ENCODE results near the gene TPRN. TPM values are rescaled to one million over a fixed set of nuclear protein-coding genes. Genes with fewer than 3 reads are reported as not detected.

Gene TPRN
- polyA plus RNA-seq, 3 donors: 12.8 to 15.5 (median 13.2) TPM

DNA sequence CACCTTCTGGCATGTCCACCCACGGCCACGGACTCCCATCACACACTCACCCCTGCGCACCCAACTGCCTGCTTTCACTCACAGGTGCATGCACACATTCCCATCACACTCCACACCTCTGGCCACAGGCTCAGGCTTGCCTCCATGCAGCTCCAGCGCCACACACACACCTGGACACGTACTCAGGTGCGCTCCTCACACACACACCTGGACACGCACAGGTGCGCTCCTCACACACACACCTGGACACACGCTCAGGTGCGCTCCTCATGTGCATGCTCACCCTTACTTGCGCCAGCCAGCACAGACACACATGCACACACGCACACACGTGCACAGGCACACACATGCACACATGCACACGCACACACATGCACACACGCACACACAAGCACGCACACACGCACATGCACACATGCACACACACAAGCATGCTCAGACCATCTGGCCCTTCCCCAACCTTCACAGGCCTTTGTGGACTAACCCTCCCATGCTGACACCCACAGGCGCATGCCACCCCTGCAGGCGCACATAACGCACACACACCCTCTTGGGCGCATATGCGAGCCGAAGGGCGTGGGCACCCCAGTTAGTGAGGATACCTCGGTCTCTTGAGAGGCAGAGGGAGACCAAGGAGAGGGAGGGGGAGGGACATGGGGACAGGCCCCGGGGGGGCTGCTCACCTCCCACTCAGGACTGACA is 53.3 kb downstream of the TPRN start:
- DNase-seq (ENCODE audit: low read depth in 3 of 3, low spot score in 2 of 3): no peak

DNA sequence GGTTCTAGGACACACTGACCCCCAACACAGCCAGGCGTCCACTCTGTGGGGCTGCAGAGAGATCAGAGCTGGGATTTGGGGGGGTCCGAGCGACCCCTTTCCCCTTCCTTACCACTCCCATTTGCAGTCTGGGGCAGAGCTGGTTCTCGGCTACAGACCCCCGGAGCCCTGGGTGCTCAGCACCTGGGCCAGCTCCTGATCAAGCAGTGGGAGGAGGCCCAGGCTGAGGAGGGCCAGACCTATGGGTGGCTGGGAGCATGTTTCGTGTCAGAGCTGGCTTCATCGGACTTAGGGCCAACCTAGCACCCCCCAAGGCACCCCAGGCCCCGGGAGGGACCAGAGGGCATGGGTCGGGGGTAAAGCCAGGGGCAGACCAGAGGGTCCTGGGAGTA is 54.0 kb downstream of the TPRN start:
- no peak for DNase-seq (ENCODE audit: low read depth in 3 of 3, low spot score in 2 of 3)

DNA sequence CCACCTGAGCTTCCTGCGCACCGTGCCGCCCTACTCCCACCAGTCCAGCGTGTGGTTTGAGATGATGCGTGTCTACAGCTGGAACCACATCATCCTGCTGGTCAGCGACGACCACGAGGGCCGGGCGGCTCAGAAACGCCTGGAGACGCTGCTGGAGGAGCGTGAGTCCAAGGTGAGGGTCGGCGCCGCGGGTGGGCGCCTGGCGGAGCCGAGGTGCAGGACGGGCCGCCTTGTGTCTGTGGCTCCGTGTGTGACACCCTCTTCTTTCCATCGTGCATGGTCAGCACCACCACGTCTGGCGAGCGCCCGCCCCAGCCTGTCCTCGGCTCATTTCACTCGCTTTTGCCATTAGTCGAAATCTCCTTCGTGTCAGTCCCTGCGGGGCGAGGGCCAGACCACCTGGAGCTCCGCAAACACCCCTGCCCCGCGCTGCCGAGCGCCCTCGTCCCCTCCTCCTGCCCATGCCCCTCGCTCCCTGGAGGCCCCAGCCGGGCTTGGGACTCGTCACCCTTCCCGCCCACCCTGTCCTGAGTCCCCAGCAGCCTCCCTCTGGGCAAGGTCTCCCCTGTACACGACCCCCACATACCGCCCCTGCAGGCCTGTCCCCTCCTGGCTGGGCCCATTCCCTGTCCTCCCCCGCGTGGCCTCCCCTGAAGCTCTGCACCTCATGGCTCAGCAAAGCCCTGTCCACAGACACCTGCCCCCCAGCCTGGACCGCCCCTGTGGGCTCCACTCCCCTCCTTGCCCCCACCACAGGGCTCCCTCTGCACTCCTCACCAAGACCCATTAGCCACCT is 54.6 kb downstream of the TPRN start:
- no peak for DNase-seq (ENCODE audit: low read depth in 3 of 3, low spot score in 2 of 3)

DNA sequence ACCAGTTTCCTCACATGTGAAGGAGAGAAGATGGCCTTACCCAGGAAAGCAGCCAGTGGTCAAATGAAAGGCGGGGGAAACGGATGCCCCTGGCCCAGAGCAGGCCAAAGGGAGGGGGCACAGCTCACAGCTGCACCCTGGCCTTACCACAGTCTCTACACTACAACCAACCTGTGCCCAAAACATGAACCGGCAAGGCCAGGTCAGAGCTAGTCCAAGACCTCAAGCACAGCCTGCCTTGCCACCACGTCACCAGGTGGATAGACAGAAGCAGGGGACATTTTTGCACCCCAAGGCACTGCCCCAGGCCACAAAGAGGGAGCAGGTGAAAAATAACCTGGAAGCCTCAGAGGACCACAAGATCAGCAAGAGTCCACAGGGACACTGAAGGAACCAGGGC is 57.1 kb downstream of the TPRN start:
- no peak for DNase-seq (ENCODE audit: low read depth in 3 of 3, low spot score in 2 of 3)

DNA sequence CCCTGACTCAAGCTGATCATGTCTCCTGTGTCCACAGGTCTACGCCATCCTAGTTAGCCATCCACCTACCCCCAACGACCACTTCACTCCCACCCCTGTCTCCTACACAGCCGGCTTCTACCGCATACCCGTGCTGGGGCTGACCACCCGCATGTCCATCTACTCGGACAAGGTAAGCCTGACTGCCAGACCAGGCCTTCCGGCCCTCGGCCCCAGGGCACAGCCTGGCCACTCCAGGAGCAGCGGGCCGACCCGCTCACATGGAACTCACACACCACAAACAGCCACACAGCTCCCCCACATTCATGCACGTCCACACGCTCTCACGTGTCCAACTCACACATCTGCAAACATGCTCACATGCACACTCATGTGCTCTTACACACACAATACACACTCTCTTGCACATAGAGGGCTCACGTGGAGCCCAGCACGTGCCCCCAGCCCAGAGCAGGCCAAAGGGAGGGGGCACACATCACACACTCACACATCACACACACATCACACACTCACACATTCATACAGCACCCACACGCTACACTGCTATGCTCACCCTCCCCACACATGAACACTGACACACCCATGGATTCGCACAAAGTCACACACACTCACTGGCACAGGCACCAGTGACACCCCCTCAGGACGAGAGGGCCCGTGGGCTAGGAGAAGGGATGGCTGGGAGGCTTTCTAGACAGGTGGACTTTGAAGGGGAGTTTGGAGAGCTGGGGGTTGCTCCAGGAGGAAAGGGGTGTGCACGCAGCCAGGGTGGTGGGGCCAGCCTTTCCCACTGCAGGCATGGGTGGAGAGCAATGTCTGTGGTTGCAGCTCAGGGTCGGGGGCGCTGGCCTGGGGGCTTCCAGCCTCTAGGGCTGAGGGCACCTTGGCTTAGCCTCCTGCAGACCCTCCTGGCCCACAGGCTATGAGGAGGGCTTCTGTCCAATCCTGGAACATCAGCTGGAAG is 58.3 kb downstream of the TPRN start:
- no peak for DNase-seq (ENCODE audit: low read depth in 3 of 3, low spot score in 2 of 3)

Other genes starting within 250 kb of the TPRN start
- 10 to 100 TPM; 13.1 to 18.8 (median 15.9) TPM for gene LCN12, start 248.5 kb downstream of the TPRN start, polyA plus RNA-seq (ENCODE audit: insufficient read length in 3 of 3)
- 10 to 100 TPM; 20.9 to 29.3 (median 25.4) TPM for gene PTGDS, start 223.2 kb downstream of the TPRN start, polyA plus RNA-seq (ENCODE audit: insufficient read length in 3 of 3)
- under 1 TPM; 0.03 to 0.23 (median 0.12) TPM for gene LCNL1, start 217.7 kb downstream of the TPRN start, polyA plus RNA-seq (ENCODE audit: insufficient read length in 3 of 3)
- 10 to 100 TPM; 22.3 to 27.0 (median 24.4) TPM for gene PAXX, start 208.3 kb downstream of the TPRN start, polyA plus RNA-seq (ENCODE audit: insufficient read length in 3 of 3)
- gene CLIC3, start 204.2 kb downstream of the TPRN start, polyA plus RNA-seq (ENCODE audit: insufficient read length in 3 of 3): under 1 TPM in 2 of 3 donors, not detected in 1; 0.36 to 0.38 TPM
- gene ABCA2, start 172.5 kb downstream of the TPRN start, polyA plus RNA-seq (ENCODE audit: insufficient read length in 3 of 3): 10 to 100 TPM; 42.0 to 49.0 (median 46.3) TPM
- gene FUT7, start 168.7 kb downstream of the TPRN start, polyA plus RNA-seq (ENCODE audit: insufficient read length in 3 of 3): under 1 TPM in 1 of 3 donors, not detected in 2; 0.06 TPM
- 10 to 100 TPM; 16.3 to 20.1 (median 18.7) TPM for gene NPDC1, start 154.6 kb downstream of the TPRN start, polyA plus RNA-seq (ENCODE audit: insufficient read length in 3 of 3)
- 1 to 10 TPM; 2.9 to 3.9 (median 3.3) TPM for gene ENTPD2, start 146.7 kb downstream of the TPRN start, polyA plus RNA-seq (ENCODE audit: insufficient read length in 3 of 3)
- gene SAPCD2, start 130.2 kb downstream of the TPRN start, polyA plus RNA-seq (ENCODE audit: insufficient read length in 3 of 3): 1 to 10 TPM; 5.4 to 6.2 (median 5.9) TPM
- 1 to 10 TPM; 3.5 to 5.4 (median 3.8) TPM for gene UAP1L1, start 123.2 kb downstream of the TPRN start, polyA plus RNA-seq (ENCODE audit: insufficient read length in 3 of 3)
- 10 to 100 TPM; 43.6 to 48.3 (median 47.0) TPM for gene MAN1B1, start 113.8 kb downstream of the TPRN start, polyA plus RNA-seq (ENCODE audit: insufficient read length in 3 of 3)
- 10 to 100 TPM; 11.8 to 19.8 (median 11.9) TPM for gene DPP7, start 86.0 kb downstream of the TPRN start, polyA plus RNA-seq (ENCODE audit: insufficient read length in 3 of 3)
- not detected for gene GRIN1, start 61.6 kb downstream of the TPRN start, polyA plus RNA-seq (ENCODE audit: insufficient read length in 3 of 3)
- gene LRRC26, start 30.7 kb downstream of the TPRN start, polyA plus RNA-seq (ENCODE audit: insufficient read length in 3 of 3): not detected
- gene TMEM210, start 28.7 kb downstream of the TPRN start, polyA plus RNA-seq (ENCODE audit: insufficient read length in 3 of 3): not detected
- 10 to 100 TPM; 29.1 to 34.5 (median 31.9) TPM for gene ANAPC2, start 12.2 kb downstream of the TPRN start, polyA plus RNA-seq (ENCODE audit: insufficient read length in 3 of 3)
- 10 to 100 TPM; 41.4 to 52.2 (median 43.2) TPM for gene SSNA1, start 12.1 kb downstream of the TPRN start, polyA plus RNA-seq (ENCODE audit: insufficient read length in 3 of 3)
- 10 to 100 TPM; 39.7 to 44.3 (median 42.6) TPM for gene TMEM203, start 4.9 kb upstream of the TPRN start, polyA plus RNA-seq (ENCODE audit: insufficient read length in 3 of 3)
- 1 to 10 TPM; 7.6 to 8.2 (median 8.2) TPM for gene NDOR1, start 5.0 kb upstream of the TPRN start, polyA plus RNA-seq (ENCODE audit: insufficient read length in 3 of 3)
- 1 to 10 TPM; 5.1 to 7.2 (median 5.2) TPM for gene RNF208, start 21.5 kb upstream of the TPRN start, polyA plus RNA-seq (ENCODE audit: insufficient read length in 3 of 3)
- 1 to 10 TPM; 3.1 to 6.6 (median 5.6) TPM for gene CYSRT1, start 24.4 kb upstream of the TPRN start, polyA plus RNA-seq (ENCODE audit: insufficient read length in 3 of 3)
- gene RNF224, start 26.8 kb upstream of the TPRN start, polyA plus RNA-seq (ENCODE audit: insufficient read length in 3 of 3): 1 to 10 TPM; 3.0 to 8.0 (median 4.6) TPM
- gene SLC34A3, start 30.2 kb upstream of the TPRN start, polyA plus RNA-seq (ENCODE audit: insufficient read length in 3 of 3): 1 to 10 TPM; 2.8 to 6.0 (median 5.2) TPM
- gene TUBB4B, start 40.5 kb upstream of the TPRN start, polyA plus RNA-seq (ENCODE audit: insufficient read length in 3 of 3): 100 to 1,000 TPM; 332 to 418 (median 352) TPM
- gene STPG3, start 50.5 kb upstream of the TPRN start, polyA plus RNA-seq (ENCODE audit: insufficient read length in 3 of 3): 1 to 10 TPM in 2 of 3 donors, under 1 TPM in 1; 0.75 to 1.6 (median 1.1) TPM
- 10 to 100 TPM; 45.5 to 54.0 (median 51.3) TPM for gene NELFB, start 54.6 kb upstream of the TPRN start, polyA plus RNA-seq (ENCODE audit: insufficient read length in 3 of 3)
- 1 to 10 TPM; 3.7 to 4.3 (median 4.2) TPM for gene TOR4A, start 77.0 kb upstream of the TPRN start, polyA plus RNA-seq (ENCODE audit: insufficient read length in 3 of 3)
- gene NRARP, start 101.5 kb upstream of the TPRN start, polyA plus RNA-seq (ENCODE audit: insufficient read length in 3 of 3): 1 to 10 TPM; 5.3 to 7.5 (median 6.4) TPM
- gene EXD3, start 222.4 kb upstream of the TPRN start, polyA plus RNA-seq (ENCODE audit: insufficient read length in 3 of 3): 1 to 10 TPM; 8.7 to 9.2 (median 8.9) TPM
- 1 to 10 TPM; 3.9 to 4.9 (median 4.8) TPM for gene NOXA1, start 222.7 kb upstream of the TPRN start, polyA plus RNA-seq (ENCODE audit: insufficient read length in 3 of 3)
- gene ENTPD8, start 240.6 kb upstream of the TPRN start, polyA plus RNA-seq (ENCODE audit: insufficient read length in 3 of 3): under 1 TPM; 0.19 to 0.34 (median 0.25) TPM